ENCODE data around the gene SLC8B1.

Gene SLC8B1

GRCh38 chr12:113254298-113254697 is 80.6 kb downstream of the SLC8B1 start:
- H3K4me3 ChIP-seq (ENCODE audit: control insufficient read depth, low read depth, low read length), result no peak overlapping the region
- no peak for TF ChIP-seq CTCF (conservative IDR thresholded peaks at IDR 0.05; ENCODE audit: control insufficient read depth, insufficient read depth, low read depth, low read length)
- DNase-seq (ENCODE audit: low read depth), result no peak

- no peak for DNase-seq (ENCODE audit: low read depth)
- no peak for TF ChIP-seq CTCF (conservative IDR thresholded peaks at IDR 0.05; ENCODE audit: control insufficient read depth, insufficient read depth, low read depth, low read length)
- no peak overlapping the region for H3K4me3 ChIP-seq (ENCODE audit: control insufficient read depth, low read depth, low read length)
Observed at GRCh38 chr12:113253532-113254285, 81.2 kb downstream of the SLC8B1 start.

DNA sequence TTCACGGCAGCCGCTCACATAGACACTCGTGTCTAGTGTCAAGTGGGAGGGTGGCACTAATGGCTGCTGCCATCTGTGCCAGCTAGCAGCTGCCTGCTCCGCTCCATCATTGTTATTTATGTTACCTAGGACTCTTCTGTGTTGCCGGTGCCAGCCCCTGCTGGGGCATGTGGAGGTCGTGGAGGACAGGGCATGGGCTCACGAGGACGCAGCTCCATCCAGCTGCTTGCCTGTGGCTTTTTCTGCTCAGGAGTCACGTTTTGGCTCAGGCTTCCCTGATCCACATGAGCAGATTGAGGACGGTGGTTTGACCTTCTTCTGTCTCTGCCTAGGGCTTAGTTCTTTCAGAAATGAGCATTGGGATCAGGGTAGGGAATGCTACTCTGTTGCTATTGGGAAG is 82.4 kb downstream of the SLC8B1 start:
- TF ChIP-seq CTCF (conservative IDR thresholded peaks at IDR 0.05; ENCODE audit: control insufficient read depth, insufficient read depth, low read depth, low read length), result no peak
- H3K4me3 ChIP-seq (ENCODE audit: control insufficient read depth, low read depth, low read length), result no peak overlapping the region
- no peak for DNase-seq (ENCODE audit: low read depth)

DNA sequence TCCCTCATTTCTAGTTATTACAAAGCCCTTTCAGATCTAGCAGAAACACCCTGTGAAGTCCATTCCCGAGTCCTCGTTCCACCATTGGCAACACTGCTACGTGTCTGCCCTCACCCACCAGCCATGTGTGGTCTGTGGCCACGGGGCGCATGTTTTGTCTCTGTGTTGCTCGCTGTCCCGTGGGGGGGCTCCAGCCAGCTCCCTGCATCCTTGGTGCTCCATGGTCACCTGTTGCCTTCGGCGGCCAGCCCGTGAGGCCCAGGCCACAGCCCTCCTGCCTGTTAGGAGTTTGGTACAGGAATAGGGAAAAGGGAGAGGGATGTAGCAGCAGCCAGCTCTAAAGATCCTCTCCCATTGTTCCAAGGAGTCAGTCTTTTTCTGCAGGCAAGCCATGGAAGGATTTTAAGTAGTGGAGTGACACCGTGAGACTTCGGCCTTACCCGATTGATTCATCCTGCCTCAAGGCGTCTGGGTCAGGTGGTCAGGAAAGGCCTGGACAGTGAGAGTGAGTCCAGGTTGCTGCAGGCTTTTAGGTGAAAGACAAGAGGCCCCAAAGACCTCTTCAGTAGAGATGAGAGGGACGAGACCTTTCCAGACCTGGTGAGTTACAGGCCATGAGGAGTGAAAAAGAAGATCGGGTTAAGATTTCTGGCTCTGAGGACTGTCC is 83.4 kb downstream of the SLC8B1 start:
- no peak for TF ChIP-seq CTCF (conservative IDR thresholded peaks at IDR 0.05; ENCODE audit: control insufficient read depth, insufficient read depth, low read depth, low read length)
- DNase-seq (ENCODE audit: low read depth), result no peak
- H3K4me3 ChIP-seq (ENCODE audit: control insufficient read depth, low read depth, low read length), result no peak overlapping the region

DNA sequence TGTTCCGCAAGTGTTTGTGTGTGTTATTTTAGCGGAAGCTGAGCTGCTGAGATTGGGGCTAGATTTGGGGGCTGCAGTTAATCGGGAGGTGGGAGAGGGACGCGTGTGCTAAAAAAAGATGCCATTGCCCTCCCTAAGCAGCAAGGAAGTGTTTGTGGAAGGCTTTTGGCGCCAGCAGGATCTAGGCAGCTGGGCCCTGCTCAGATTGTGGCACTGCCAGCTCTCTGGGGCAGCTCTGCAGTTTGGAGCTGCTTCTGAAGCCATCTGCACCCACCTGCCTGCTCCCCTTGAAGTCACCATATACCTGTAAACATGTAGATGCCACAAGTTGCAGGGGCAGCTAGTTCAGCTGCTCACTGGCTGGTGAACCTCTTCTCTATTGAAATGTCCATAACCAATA is 84.9 kb downstream of the SLC8B1 start:
- DNase-seq (ENCODE audit: low read depth), result no peak
- TF ChIP-seq CTCF (conservative IDR thresholded peaks at IDR 0.05; ENCODE audit: control insufficient read depth, insufficient read depth, low read depth, low read length), result no peak
- no peak overlapping the region for H3K4me3 ChIP-seq (ENCODE audit: control insufficient read depth, low read depth, low read length)

DNA sequence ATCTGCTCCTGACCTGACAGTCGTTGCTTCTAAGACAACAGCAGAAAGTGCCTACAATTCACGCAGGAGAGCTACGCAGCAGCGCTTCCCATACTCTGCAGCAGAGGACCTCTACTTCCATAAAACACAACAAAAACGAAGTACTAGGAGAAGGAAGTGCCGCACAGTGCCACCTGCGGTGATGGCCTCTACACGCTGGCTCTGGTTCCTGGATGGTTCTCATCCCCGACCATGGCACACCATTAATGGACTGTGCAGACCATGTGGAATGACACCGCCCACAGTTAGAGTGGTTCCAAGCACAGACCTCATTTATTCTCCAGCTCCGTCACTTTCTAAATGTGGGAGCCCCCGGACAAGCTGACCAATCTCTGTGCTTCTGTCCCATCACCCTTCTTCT is 85.4 kb downstream of the SLC8B1 start:
- no peak overlapping the region for H3K4me3 ChIP-seq (ENCODE audit: control insufficient read depth, low read depth, low read length)
- no peak for DNase-seq (ENCODE audit: low read depth)
- no peak for TF ChIP-seq CTCF (conservative IDR thresholded peaks at IDR 0.05; ENCODE audit: control insufficient read depth, insufficient read depth, low read depth, low read length)
